DLD1 (cell line): Measurements from ENCODE around the gene TPCN1.

Experiments used
- in situ Hi-C: cut with HindIII; loops from 2 replicates; pipeline ENCODE4 v1.10.0; 2017; ENCODE audit warnings: low sequenced_read_pairs

Gene TPCN1

GRCh38 chr12:113222730-113223531, 1.7 kb downstream of the TPCN1 start:
- in situ Hi-C loops = no loop called here

GRCh38 chr12:113224955-113225354, 3.7 kb downstream of the TPCN1 start:
- in situ Hi-C loops = no loop called here

DNA sequence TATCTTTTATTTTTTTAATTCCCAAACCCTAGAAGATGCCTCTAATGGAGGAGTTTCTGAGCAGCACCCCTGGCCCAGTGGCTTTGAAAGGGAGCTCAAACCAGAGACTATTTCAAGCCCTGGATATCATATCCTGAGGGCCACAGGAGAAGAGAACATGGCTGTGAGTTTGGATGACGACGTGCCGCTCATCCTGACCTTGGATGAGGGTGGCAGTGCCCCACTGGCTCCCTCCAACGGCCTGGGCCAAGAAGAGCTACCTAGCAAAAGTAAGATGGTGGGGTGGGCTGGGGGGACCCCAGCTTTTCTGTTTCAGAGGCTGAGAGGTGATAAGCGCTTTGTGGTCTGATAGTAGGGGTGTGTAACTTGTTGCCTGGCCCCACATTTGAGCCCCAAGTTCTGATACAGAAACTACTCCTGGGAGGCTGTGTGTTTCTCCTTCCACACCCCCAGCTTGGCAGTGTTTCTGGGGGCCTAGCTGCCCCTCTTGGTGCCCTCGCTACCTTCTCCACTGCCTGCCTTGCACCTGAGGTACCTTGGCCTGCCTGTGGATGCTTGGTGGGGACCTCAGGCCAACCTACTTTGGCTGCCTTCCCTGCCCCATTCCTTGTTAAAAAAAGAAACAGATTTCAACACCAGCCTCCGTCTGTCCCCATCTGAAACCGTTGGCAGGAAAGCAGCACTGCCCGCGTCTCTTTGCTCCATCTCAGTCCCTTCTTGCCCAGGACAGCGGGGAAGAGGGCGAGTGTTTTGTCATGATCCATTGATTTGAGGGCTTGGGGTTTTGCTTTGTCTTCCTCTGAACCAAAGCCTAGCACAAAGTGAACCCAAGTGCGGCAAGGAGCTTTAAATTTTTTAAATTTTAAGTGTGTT, 5.7 kb downstream of the TPCN1 start:
- in situ Hi-C loops = no loop called here

DNA sequence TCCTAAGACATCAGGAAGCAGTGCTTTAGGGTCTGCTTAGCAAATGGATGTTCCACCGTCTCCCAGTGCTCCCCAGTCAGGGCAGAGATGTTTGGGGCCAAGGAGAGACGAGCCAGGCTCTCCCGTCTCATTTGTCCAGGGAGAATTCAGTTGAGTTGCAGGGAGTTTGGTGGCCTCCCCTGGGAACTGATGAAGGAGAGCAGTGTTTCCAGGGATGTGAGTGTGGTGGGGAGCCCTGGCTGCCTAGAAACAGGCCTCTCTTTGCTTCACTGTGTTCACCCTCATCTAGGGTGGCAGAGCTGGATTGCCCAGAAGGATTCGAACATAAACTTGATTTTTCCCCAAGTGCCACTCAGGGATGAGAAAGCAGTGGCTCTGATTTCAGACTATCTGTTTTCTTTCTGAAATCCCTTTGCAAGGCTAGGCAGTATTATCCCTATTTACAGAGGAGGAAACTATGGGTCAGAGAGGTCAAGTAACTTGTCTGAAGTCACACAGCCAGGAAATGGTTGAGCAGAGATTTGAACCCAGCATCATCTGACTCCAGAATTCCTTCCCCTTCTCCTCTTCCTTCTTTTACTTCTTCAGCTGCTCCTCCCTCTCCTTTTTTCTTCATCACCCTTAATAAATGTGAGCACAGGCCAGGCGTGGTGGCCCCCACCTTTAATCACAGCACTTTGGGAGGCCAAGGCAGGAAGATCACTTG, 6.6 kb downstream of the TPCN1 start:
- in situ Hi-C loops = no loop called here

GRCh38 chr12:113228394-113229028, 7.2 kb downstream of the TPCN1 start:
- in situ Hi-C loops = no loop called here

DNA sequence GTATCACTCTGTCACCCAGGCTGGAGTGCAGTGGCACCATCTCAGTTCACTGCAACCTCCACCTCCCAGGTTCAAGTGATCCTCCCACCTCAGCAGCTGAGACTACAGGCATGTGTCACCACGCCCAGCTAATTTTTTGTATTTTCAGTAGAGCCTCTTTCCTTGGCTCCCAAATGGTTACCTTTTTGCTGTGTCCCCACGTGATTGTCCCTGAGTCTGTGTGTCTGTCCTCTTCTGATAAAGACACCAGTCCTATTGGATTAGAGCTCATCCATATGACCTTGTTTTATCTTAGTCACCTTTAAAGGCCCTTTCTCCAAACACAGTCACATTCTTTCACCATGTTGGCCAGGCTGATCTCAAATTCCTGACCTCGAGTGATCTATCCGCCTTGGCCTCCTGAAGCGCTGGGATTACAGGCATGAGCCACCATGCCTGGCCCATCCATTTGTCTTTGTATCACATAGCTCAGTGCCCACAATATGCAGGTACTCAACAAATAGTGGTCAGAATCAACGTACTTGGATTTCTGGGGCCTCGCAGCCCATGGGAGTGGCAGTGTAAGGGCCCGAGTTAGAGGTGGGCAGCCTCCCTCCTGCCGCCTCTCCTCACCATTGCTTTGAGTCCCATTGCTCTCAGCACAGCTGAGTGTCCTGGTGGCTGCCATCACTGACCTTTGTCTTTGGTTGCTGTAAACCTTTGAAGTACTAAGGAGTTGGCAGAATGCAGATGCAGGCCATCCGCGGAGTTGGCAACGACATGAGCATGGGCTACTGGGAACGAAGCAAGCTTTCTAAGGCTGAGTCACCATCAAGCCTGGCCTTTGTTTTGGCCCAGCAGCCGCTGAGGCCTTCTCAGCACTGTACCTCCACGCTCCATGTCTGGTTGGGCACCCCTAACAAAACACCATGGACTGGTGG, 9.3 kb downstream of the TPCN1 start:
- in situ Hi-C loops = no loop called here

GRCh38 chr12:113231235-113232088, 10.2 kb downstream of the TPCN1 start:
- in situ Hi-C loops = no loop called here

DNA sequence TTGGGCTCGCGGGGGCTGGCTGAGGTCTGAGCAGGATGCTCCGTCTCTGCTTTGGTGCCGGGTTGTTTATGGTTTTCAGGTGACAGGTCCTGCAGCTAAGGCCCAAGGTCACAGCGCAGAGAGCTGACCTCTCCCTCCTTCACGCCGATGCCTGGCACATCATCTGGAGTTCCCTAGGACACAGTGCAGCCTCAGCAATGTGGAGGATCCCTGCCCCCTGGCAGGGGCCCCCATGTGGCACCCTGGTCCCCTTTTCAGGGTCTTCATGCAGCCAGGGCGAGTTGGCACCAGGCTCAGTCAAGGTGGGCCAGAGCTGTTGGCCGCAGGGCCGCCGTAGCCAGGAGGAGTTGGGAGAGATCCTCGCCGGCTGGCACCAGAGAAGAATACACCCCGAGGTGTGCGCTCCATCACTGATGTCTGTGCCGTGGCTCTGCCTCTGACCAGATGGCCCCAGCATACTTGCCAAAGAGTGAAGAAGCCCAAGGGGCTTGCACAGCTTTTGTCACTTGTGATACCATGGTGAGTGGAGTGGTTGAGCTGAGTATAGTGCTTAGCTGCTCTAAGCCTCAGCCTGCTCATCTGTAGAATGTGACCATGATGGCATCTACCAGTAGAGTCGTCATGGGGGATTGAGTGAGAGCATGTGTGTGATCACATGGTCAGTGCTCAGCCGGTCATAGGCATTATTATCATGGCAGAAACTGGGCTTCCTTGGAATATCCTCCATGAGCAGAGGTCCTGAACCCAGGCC, 11.0 kb downstream of the TPCN1 start:
- in situ Hi-C loops = no loop called here

DNA sequence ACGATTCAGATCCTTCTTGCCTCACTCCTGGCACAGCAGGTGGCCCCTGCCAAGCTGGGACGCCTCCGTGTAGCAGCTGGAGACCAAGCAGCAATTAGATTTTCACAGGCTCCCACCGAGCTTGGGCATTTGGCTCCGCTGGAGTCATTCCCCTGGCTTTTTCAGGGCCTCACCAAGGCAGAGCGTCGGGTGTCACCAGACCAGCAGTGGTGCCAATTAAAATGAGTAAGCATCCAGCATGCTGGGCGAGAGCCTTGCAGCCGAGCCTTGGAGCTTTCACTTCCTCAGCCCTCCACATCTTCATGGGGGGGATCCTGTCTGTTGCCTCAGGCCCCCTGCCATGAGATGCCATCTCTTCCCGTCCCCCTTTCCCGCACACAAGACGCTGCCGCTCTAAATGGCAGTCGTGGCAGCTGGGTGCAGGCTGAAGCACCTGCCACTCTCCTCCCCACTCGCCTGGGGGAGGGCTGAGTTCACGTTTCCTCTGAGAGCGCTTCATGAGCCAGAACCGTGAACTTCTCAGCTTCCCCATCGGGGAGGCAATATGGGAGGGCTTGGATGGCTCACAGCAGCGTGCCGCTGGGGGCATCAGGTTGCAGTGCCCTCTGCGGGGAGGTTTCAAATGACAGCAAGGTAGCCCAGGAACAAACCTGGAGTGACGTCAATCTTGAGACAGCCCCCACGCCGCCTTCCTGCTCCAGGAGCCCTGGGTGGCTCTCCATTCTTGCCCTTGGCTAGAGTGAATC, 11.7 kb downstream of the TPCN1 start:
- in situ Hi-C loops = no loop called here

- in situ Hi-C loops = no loop called here
Measured at GRCh38 chr12:113233967-113234366, 12.7 kb downstream of the TPCN1 start.

GRCh38 chr12:113234483-113234882, 13.2 kb downstream of the TPCN1 start:
- in situ Hi-C loops = no loop called here

- in situ Hi-C loops = no loop called here
Measured at GRCh38 chr12:113235976-113236375, 14.7 kb downstream of the TPCN1 start.

- in situ Hi-C loops = no loop called here
Measured at GRCh38 chr12:113236539-113237399, 15.5 kb downstream of the TPCN1 start.

DNA sequence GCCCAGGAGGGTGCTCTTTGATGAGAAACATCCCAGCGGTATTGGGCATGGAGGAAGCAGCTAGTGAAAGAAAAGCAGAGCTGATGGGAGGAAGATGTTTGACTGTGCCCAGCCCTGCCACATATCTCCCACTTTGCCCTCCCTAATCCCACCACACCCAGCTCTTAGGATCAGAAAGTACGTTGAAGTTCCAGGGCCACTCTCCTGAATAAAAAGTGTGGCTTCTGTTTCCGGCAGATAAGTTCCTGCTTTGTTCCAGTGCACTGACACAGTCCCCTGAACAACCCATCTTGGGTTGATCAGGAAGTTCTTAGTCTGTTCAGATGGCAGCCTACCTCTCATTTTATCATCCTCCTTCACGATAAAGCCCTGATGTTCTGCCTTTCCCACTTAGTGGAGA, 16.5 kb downstream of the TPCN1 start:
- in situ Hi-C loops = no loop called here

- in situ Hi-C loops = no loop called here
Measured at GRCh38 chr12:113238309-113238708, 17.0 kb downstream of the TPCN1 start.

DNA sequence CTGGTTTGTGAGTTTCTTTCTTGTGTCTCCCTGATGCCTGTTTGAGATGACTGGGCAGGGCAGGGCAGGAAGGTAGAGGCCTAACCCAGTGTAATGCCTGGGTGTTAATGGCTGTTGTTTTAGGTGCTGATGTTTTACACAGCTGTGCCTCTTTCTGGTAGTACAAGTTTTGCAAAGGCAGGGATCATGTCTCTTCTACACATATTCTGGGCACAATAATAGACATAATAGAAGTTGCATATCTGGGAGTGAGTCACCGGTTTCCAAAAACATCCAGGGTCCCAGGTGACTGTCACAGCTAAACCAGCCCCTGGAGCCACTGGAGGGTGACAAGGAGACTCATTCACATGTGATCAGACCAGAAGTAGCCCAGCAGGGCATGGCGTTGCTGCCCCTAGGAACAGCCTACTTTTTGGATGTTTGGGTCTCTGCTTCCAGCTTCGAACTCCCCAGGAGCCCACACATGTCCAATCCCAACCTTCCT, 18.1 kb downstream of the TPCN1 start:
- in situ Hi-C loops = no loop called here
